CD4-positive, alpha-beta T cell (primary cell): ENCODE results near the gene SLCO2B1. TPM values are rescaled to one million over a fixed set of nuclear protein-coding genes. Genes with fewer than 3 reads are reported as not detected.

Source experiments
- ATAC-seq: fragments of 200-7000 bp; cut with Tn5 transposase; one replicate; pipeline ENCODE4 v1.10.0; 2022; ENCODE audit warnings: mild to moderate bottlenecking; ENCODE audit not compliant: poor library complexity
- CTCF ChIA-PET: fragments of 350-600 bp; sonication (Branson Sonifier 250); formaldehyde crosslinking; loops from one replicate; lab custom pipeline; 2021; ENCODE audit warnings: antibody characterized with exemption, inconsistent platforms; lab: Charles Lee
- POLR2A ChIA-PET: fragments of 350-600 bp; sonication (Branson Sonifier 250); formaldehyde crosslinking; loops from one replicate; lab custom pipeline; 2021; ENCODE audit warnings: antibody characterized with exemption, inconsistent platforms; lab: Charles Lee
- DNase-seq, 14 experiments: peaks; one replicate each; pipeline ENCODE4 v3.0.0-alpha.2; 2013 to 2020; ENCODE audit warnings: mixed read lengths in 2 of 14
- H3K27ac ChIP-seq, 2 donors: one replicate each; pipeline versions ENCODE4 v1.5.1 to v1.7.0; 2013; ENCODE audit warnings: low read length in 2 of 2, low read depth in 1 of 2, mild to moderate bottlenecking in 1 of 2
- H3K27me3 ChIP-seq, 2 experiments: 1 replicate in 1 of 2; 2 replicates in 1 of 2; pipeline versions ENCODE4 v1.6.1 to v1.7.0; 2013; ENCODE audit warnings: low read length in 2 of 2, control low read depth in 1 of 2, mild to moderate bottlenecking in 1 of 2, moderate library complexity in 1 of 2; ENCODE audit not compliant: insufficient read depth in 2 of 2, control insufficient read depth in 1 of 2
- H3K36me3 ChIP-seq: one replicate; pipeline ENCODE4 v1.6.1; 2013; ENCODE audit warnings: low read length, control low read depth; ENCODE audit not compliant: insufficient read depth
- H3K4me1 ChIP-seq: one replicate; pipeline ENCODE4 v1.6.1; 2013; ENCODE audit warnings: low read length, control low read depth; ENCODE audit not compliant: insufficient read depth
- H3K4me3 ChIP-seq: one replicate; pipeline ENCODE4 v1.5.1; 2013; ENCODE audit warnings: mild to moderate bottlenecking, low read length, moderate library complexity
- H3K9me3 ChIP-seq, 2 experiments: 1 replicate in 1 of 2; 2 replicates in 1 of 2; pipeline versions ENCODE4 v1.6.1 to v1.7.0; 2013; ENCODE audit warnings: low read length in 2 of 2, mild to moderate bottlenecking in 2 of 2, control low read depth in 1 of 2, moderate library complexity in 1 of 2; ENCODE audit not compliant: control insufficient read depth in 1 of 2, insufficient read depth in 1 of 2
- H3K27ac Mint-ChIP-seq: one replicate; pipeline ENCODE4 v1.8.0; 2020; ENCODE audit warnings: mixed read lengths
- H3K27me3 Mint-ChIP-seq: one replicate; pipeline ENCODE4 v1.8.0; 2021; ENCODE audit warnings: mixed read lengths
- H3K36me3 Mint-ChIP-seq: one replicate; pipeline ENCODE4 v1.8.0; 2021; ENCODE audit warnings: low read depth, mixed read lengths
- H3K4me1 Mint-ChIP-seq: one replicate; pipeline ENCODE4 v1.8.0; 2021; ENCODE audit warnings: low read depth, mixed read lengths
- H3K4me3 Mint-ChIP-seq: one replicate; pipeline ENCODE4 v1.8.0; 2020; ENCODE audit warnings: mild to moderate bottlenecking, mixed read lengths
- H3K9me3 Mint-ChIP-seq: one replicate; pipeline ENCODE4 v1.8.0; 2020; ENCODE audit warnings: mixed read lengths
- CTCF ChIP-seq: fragments of 200-600 bp; IDR thresholded peaks from one replicate; pipeline ENCODE4 v1.8.0; 2022; ENCODE audit warnings: antibody characterized with exemption, mild to moderate bottlenecking
- intact Hi-C, 2 experiments: fragments of 100-400 bp; cut with DNase I in 1 of 2; cut with micrococcal nuclease in 1 of 2; formaldehyde crosslinking; loops; one replicate each; pipeline versions ENCODE4 v1.15.1 to v1.9.0; 2023 to 2025; cut with DNase I, micrococcal nuclease
- total RNA-seq, 174 experiments: library from RNA in 2 of 174; stranded (reverse) in 2 of 174; gene quantifications; one replicate each; pipeline ENCODE4 v1.2.3 and lab custom pipeline; 2021 to 2026

The SLCO2B1 gene
- total RNA-seq, 2 experiments from 2014 or later, result not detected

GRCh38 chr11:75203138-75203537 is 52.2 kb downstream of the SLCO2B1 start:
- ATAC-seq, result no peak
- intact Hi-C loops, result no loop called here
- ChIA-PET CTCF (no interaction called here), POLR2A (no interaction called here)
- H3K36me3 ChIP-seq, result no peaks in the 10 kb centered on the region
- H3K27ac ChIP-seq, result no peak overlapping the region
- H3K4me1 Mint-ChIP-seq, result no peaks in the 10 kb centered on the region
- no peak for TF ChIP-seq CTCF
- no peak for DNase-seq
- peaks cover 2 to 9% of the 10 kb centered on the region in 2 experiments for H3K27me3 ChIP-seq
- H3K4me3 Mint-ChIP-seq, result no peak overlapping the region
- H3K9me3 Mint-ChIP-seq, result no peaks in the 10 kb centered on the region
- no peaks in the 10 kb centered on the region for H3K36me3 Mint-ChIP-seq
- H3K27ac Mint-ChIP-seq, result no peak overlapping the region
- H3K4me1 ChIP-seq, result no peaks in the 10 kb centered on the region
- H3K4me3 ChIP-seq, result no peak overlapping the region
- peaks cover 3% of the 10 kb centered on the region for H3K27me3 Mint-ChIP-seq
- H3K9me3 ChIP-seq, result no peaks in the 10 kb centered on the region

GRCh38 chr11:75203641-75204011 is 52.7 kb downstream of the SLCO2B1 start:
- intact Hi-C loops, result loop anchor here in 1 of 2 experiments (2.0 kb wide), 1 partner anchor 181 kb away; no protein-coding TSS in a partner anchor
- Mint-ChIP-seq H3K4me3 (no peak overlapping the region), H3K27me3 (peaks cover 3% of the 10 kb centered on the region), H3K4me1 (no peaks in the 10 kb centered on the region), H3K9me3 (no peaks in the 10 kb centered on the region), H3K27ac (no peak overlapping the region), H3K36me3 (no peaks in the 10 kb centered on the region)
- H3K4me3 ChIP-seq, result no peak overlapping the region
- DNase-seq, result no peak
- no peak for ATAC-seq
- no peak for TF ChIP-seq CTCF
- POLR2A ChIA-PET, result no interaction called here
- CTCF ChIA-PET, result interaction anchor here (3.9 kb wide), 1 partner anchor 64 kb away, joined by 57 read pairs; no protein-coding TSS in a partner anchor
- no peak overlapping the region for H3K27ac ChIP-seq
- H3K27me3 ChIP-seq, result peaks cover 2 to 9% of the 10 kb centered on the region in 2 experiments
- H3K36me3 ChIP-seq, result no peaks in the 10 kb centered on the region
- H3K4me1 ChIP-seq, result no peaks in the 10 kb centered on the region
- H3K9me3 ChIP-seq, result no peaks in the 10 kb centered on the region

DNA sequence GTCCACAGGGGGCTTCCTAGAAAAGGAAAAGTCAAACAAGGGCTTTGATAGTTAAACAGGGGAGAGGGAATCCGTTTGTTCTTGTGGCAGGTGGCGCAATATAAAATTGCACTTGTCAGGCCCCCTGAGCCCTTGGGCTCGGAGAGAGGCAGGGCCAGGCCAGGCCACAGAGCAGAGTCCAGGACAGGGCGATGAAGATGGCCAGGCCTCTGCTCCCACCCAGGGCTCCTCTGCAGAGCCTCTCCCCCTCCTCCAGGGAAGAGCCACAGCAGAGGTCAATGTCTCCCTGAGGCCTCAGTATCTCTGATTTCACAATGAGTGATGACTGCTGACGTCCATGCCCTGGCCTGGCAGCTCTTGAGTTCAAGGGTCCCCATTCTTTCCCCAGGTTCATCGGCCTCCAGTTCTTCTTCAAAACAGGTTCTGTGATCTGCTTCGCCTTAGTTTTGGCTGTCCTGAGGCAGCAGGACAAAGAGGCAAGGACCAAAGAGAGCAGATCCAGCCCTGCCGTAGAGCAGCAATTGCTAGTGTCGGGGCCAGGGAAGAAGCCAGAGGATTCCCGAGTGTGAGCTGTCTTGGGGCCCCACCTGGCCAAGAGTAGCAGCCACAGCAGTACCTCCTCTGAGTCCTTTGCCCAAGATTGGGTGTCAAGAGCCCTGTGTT is 53.2 kb downstream of the SLCO2B1 start:
- Histone ChIP-seq H3K27me3 (peaks cover 2 to 9% of the 10 kb centered on the region in 2 experiments), H3K27ac (no peak overlapping the region), H3K36me3 (no peaks in the 10 kb centered on the region), H3K9me3 (no peaks in the 10 kb centered on the region), H3K4me1 (no peaks in the 10 kb centered on the region), H3K4me3 (no peak overlapping the region)
- POLR2A ChIA-PET, result interaction anchor here (1.1 to 1.6 kb wide), 3 partner anchors 61 to 71 kb away, joined by 3 to 11 read pairs (median 8); no protein-coding TSS in a partner anchor
- intact Hi-C loops, result loop anchor here in 1 of 2 experiments (2.0 kb wide), 1 partner anchor 181 kb away; no protein-coding TSS in a partner anchor
- H3K4me3 Mint-ChIP-seq, result no peak overlapping the region
- H3K36me3 Mint-ChIP-seq, result no peaks in the 10 kb centered on the region
- CTCF ChIA-PET, result interaction anchor here (1.0 to 3.9 kb wide), 17 partner anchors 10 to 275 kb away, joined by 3 to 57 read pairs (median 5); no protein-coding TSS in a partner anchor
- TF ChIP-seq CTCF, result no peak
- H3K4me1 Mint-ChIP-seq, result no peaks in the 10 kb centered on the region
- peaks cover 3% of the 10 kb centered on the region for H3K27me3 Mint-ChIP-seq
- DNase-seq, result no peak
- H3K27ac Mint-ChIP-seq, result no peak overlapping the region
- no peak for ATAC-seq
- no peaks in the 10 kb centered on the region for H3K9me3 Mint-ChIP-seq
